IMR-90 (cell line): ENCODE measurements around the gene ZNRF3.

Source experiments
- CTCF ChIP-seq: conservative IDR thresholded peaks from 2 replicates; pipeline ENCODE4 v1.5.1; 2012; ENCODE audit warnings: mild to moderate bottlenecking, low read depth, low read length, improper control_type of control experiment
- POLR2A ChIP-seq: IDR thresholded peaks from 2 replicates; pipeline ENCODE4 v1.6.1; 2012; ENCODE audit warnings: mild to moderate bottlenecking, low read depth, low read length

GRCh38 chr22:29016067-29016938, 132.9 kb downstream of the ZNRF3 start:
- TF ChIP-seq CTCF = no peak
- no peak for TF ChIP-seq POLR2A
